Measurements from ENCODE around the gene ATP5MK. TPM values are rescaled to one million over a fixed set of nuclear protein-coding genes. Genes with fewer than 3 reads are reported as not detected.
"Not testable (repeated sequence)": the region's sequence is repeated elsewhere in the genome, so short reads cannot be mapped to it uniquely, and the experiment has no call there.

Gene ATP5MK
- total RNA-seq, 4 donors from 2014 or later: 264 to 497 (median 417) TPM

DNA sequence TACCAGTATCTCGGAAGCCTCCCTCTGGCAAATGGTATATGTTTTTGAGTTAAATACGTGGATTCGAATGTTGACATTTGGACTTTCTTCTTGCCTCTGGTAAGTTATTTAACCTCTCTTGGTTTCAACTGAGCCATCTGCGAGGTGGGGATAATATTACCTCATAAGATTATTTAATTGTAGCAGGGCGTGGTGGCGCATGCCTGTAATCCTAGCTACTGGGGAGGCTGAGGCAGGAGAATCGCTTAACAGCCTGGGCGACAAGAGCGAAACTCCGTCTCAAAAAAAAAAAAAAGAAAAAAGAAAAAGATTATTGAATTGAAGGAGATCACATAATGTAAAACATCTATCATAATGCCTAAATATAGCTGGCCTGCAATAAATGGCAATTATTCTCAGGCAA lies 28.9 kb downstream of the ATP5MK start:
- Histone ChIP-seq H3K27ac (peak overlapping the region; percentile 87 to 96 (median 91)), H3K36me3 (no peaks in the 10 kb centered on the region), H3K27me3 (no peaks in the 10 kb centered on the region), H3K9me3 (no peaks in the 10 kb centered on the region), H3K4me1 (peaks cover 0 to 28% (median 11%) of the 10 kb centered on the region in 3 donors), H3K4me3 (peak overlapping the region; percentile 71 to 100 (median 99))
- DNase-seq: no peak
- TF ChIP-seq, protein P1, sequence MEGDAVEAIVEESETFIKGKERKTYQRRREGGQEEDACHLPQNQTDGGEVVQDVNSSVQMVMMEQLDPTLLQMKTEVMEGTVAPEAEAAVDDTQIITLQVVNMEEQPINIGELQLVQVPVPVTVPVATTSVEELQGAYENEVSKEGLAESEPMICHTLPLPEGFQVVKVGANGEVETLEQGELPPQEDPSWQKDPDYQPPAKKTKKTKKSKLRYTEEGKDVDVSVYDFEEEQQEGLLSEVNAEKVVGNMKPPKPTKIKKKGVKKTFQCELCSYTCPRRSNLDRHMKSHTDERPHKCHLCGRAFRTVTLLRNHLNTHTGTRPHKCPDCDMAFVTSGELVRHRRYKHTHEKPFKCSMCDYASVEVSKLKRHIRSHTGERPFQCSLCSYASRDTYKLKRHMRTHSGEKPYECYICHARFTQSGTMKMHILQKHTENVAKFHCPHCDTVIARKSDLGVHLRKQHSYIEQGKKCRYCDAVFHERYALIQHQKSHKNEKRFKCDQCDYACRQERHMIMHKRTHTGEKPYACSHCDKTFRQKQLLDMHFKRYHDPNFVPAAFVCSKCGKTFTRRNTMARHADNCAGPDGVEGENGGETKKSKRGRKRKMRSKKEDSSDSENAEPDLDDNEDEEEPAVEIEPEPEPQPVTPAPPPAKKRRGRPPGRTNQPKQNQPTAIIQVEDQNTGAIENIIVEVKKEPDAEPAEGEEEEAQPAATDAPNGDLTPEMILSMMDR (IDR thresholded peaks at IDR 0.05): no peak
- TF ChIP-seq POLR2A (IDR thresholded peaks at IDR 0.05): no peak
- WGBS, 2 donors: 38 to 42% methylated on average over 10 of the region's 10 CpGs
- intact Hi-C loops (cut with DNase I): no loop called here

DNA sequence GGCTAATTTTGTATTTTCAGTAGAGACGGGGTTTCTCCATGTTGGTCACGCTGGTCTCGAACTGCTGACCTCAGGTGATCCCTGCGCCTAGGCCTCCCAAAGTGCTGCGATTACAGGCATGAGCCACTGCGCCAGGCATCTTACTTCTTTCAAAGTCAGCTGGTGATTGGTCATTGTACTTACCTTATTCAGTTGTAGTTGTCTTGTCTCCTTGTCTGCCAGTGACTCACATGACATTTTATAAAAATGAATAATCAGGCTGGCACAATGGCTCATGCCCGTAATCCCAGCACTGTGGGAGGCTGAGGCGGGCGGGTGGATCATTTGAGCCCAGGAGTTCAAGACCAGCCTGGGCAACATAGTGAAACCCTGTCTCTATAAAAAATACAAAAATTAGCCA lies 35.5 kb downstream of the ATP5MK start:
- H3K27me3 ChIP-seq; H3K4me3 ChIP-seq; intact Hi-C loops (cut with DNase I); H3K27ac ChIP-seq; H3K4me1 ChIP-seq; DNase-seq; H3K9me3 ChIP-seq; H3K36me3 ChIP-seq: not testable (repeated sequence)
- 59 to 62% methylated on average over 5 to 8 of the region's 9 CpGs for WGBS, 2 donors

DNA sequence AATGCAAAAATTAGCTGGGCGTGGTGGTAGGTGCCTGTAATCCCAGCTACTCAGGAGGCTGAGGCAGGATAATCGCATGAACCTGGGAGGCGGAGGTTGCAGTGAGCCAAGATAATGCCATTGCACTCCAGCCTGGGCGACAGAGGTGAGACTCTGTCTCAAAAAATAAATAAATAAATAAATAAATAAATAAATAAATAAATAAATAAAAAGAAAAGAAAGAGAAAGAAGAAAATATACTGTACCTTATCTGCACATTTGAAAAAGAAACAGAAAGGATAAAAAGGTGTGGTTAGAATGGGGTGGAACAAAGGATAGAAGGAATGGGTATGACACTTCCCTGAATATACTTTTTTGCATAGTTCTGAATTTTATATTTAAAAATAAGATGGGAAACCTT lies 36.8 kb downstream of the ATP5MK start:
- H3K27me3 ChIP-seq; H3K4me3 ChIP-seq; H3K4me1 ChIP-seq; H3K27ac ChIP-seq; intact Hi-C loops (cut with DNase I); H3K9me3 ChIP-seq; DNase-seq; H3K36me3 ChIP-seq: not testable (repeated sequence)
- 88 to 93% methylated on average over 4 of the region's 4 CpGs for WGBS, 2 donors

DNA sequence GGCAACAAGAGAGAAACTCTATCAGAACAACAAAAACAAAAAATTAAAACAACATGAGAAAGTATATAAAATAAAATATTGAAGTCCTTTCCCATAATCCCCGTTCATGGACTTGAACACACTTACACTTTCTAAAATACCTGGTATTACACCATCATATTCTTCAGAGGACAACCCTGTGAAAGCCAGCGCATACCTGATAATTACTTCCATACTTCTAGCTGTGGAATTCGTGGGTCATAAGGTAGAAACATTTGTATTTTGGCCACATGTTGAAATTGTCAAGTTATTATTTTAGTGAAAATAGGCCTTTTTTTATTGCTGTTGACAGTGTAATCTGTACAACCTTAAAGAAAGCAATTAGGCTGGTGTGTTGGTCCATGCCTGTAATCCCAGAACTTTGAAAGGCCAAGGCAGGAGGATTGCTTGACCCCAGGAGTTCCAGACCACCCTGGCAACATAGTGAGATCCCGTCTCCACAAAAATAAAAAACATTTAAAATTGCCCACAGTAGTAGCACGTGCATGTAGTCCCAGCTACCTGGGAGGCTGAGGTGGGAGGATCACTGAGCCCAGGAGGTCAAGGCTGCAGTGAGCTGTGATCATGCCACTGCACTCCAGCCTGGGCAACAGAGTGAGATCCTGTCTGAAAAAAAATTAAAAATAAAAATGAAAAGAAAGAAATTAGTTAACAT lies 40.2 kb downstream of the ATP5MK start:
- intact Hi-C loops (cut with DNase I): no loop called here

DNA sequence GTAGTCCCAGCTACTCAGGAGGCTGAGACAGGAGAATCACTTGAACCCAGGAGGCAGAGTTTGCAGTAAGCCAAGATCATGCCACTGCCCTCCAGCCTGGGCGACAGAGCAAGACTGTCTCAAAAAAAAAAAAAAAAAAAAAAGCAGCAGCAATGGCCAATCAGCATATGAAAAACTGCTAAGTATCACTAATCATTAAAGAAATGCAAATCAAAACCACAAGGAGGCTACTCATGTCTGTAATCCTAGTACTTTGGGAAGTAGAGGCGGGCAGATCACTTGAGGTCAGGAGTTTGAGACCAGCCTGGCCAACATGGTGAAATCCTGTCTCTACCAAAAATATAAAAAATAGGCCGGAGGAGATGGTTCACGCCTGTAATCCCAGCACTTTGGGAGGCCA lies 41.7 kb downstream of the ATP5MK start:
- H3K36me3 ChIP-seq; DNase-seq; H3K27ac ChIP-seq; H3K4me3 ChIP-seq; H3K9me3 ChIP-seq; H3K27me3 ChIP-seq; intact Hi-C loops (cut with DNase I): not testable (repeated sequence)
- H3K4me1 ChIP-seq: peaks cover 3 to 16% (median 7%) of the 10 kb centered on the region in 3 donors
- 74 to 89% methylated on average over 4 of the region's 4 CpGs for WGBS, 2 donors

More for the DNA sequence above, 40.2 kb downstream of the ATP5MK start:
- no peak for TF ChIP-seq POLR2A (IDR thresholded peaks at IDR 0.05)
- TF ChIP-seq, protein P1 (IDR thresholded peaks at IDR 0.05): no peak
- Histone ChIP-seq H3K4me1 (peaks cover 0 to 7% (median 4%) of the 10 kb centered on the region in 3 donors), H3K9me3 (no peaks in the 10 kb centered on the region), H3K36me3 (no peaks in the 10 kb centered on the region), H3K4me3 (no peak overlapping the region), H3K27me3 (no peaks in the 10 kb centered on the region), H3K27ac (no peak overlapping the region)
- WGBS, 2 donors: 72 to 77% methylated on average over 5 of the region's 5 CpGs
- DNase-seq: no peak

DNA sequence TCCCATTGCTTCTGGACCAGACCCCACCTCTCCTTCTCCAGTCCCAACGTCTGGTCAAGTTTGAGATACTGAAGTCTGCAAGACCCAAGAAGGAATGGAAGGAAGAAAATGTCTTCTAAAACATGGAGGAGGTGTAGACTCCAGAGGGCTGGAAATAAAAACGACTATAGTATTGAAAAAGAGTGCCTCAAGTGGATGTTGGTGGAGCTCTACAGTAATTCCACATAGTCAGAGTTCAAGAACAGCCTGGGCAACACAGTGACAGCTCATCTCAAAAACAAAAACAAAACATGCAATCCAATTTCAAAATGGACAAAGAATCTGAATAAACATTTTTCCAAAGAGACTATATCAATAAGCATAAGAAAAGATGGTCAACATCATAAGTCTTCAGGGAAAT lies 43.0 kb downstream of the ATP5MK start:
- H3K4me1 ChIP-seq: peaks cover 3 to 24% (median 7%) of the 10 kb centered on the region in 3 donors
- no peak for TF ChIP-seq POLR2A (IDR thresholded peaks at IDR 0.05)
- TF ChIP-seq, protein P1 (IDR thresholded peaks at IDR 0.05): no peak
- H3K9me3 ChIP-seq: no peaks in the 10 kb centered on the region
- no peaks in the 10 kb centered on the region for H3K27me3 ChIP-seq
- WGBS, 2 donors: 33 to 35% methylated on average over 2 of the region's 2 CpGs
- no peak for DNase-seq
- H3K4me3 ChIP-seq: no peak overlapping the region
- intact Hi-C loops (cut with DNase I): no loop called here
- no peak overlapping the region for H3K27ac ChIP-seq
- peaks cover 0 to 6% (median 0%) of the 10 kb centered on the region in 3 donors for H3K36me3 ChIP-seq
